Inferior parietal cortex (tissue), 1 donor: ENCODE measurements around the gene PYCR2.
"Not testable (repeated sequence)": the region's sequence is repeated elsewhere in the genome, so short reads cannot be mapped to it uniquely, and the experiment has no call there.

Experiments used
- DNase-seq: peaks from one replicate; pipeline ENCODE4 v3.0.0-alpha.2; 2016; ENCODE audit errors: extremely low spot score

PYCR2 gene

GRCh38 chr1:225890346-225891228, 33.5 kb downstream of the PYCR2 start:
- no peak for DNase-seq

GRCh38 chr1:225889743-225890142, 34.3 kb downstream of the PYCR2 start:
- DNase-seq, result no peak

GRCh38 chr1:225888898-225889601, 35.0 kb downstream of the PYCR2 start, which contains the start of gene LEFTY1:
LEFTY1 (minus strand) TSS chr1:225889146; CDS start chr1:225889066, 80 bp downstream.
- DNase-seq, result no peak

GRCh38 chr1:225888289-225888897, 35.7 kb downstream of the PYCR2 start:
- no peak for DNase-seq

GRCh38 chr1:225887554-225888288, 36.3 kb downstream of the PYCR2 start:
- not testable (repeated sequence) for DNase-seq

- DNase-seq, result no peak
Measured at GRCh38 chr1:225887030-225887314, 37.1 kb downstream of the PYCR2 start.

GRCh38 chr1:225886159-225887029, 37.7 kb downstream of the PYCR2 start:
- no peak for DNase-seq

- no peak for DNase-seq
Measured at GRCh38 chr1:225885336-225885735, 38.7 kb downstream of the PYCR2 start.

- no peak for DNase-seq
Measured at GRCh38 chr1:225883616-225884265, 40.3 kb downstream of the PYCR2 start.

- DNase-seq, result peak; percentile 49
Measured at GRCh38 chr1:225882694-225883615, 41.1 kb downstream of the PYCR2 start.

- peak; percentile 90 for DNase-seq
Measured at GRCh38 chr1:225881959-225882693, 41.9 kb downstream of the PYCR2 start, which contains the start of gene TMEM63A. TMEM63A (minus strand) TSS chr1:225882380; CDS start chr1:225877580, 4,800 bp downstream.

- DNase-seq, result no peak
Measured at GRCh38 chr1:225881081-225881958, 42.7 kb downstream of the PYCR2 start.

GRCh38 chr1:225880636-225881035, 43.4 kb downstream of the PYCR2 start:
- peak; percentile 25 for DNase-seq

GRCh38 chr1:225880222-225880588, 43.8 kb downstream of the PYCR2 start:
- peak; percentile 59 for DNase-seq

GRCh38 chr1:225879521-225880221, 44.4 kb downstream of the PYCR2 start:
- peak; percentile 53 for DNase-seq

- DNase-seq, result no peak
Measured at GRCh38 chr1:225878282-225878681, 45.8 kb downstream of the PYCR2 start.

- peak; percentile 90 for DNase-seq
Measured at GRCh38 chr1:225877580-225877979, 46.5 kb downstream of the PYCR2 start.
